Thyroid gland (tissue), 4 donors: ENCODE measurements around the gene RAP1A.

Source experiments
- CTCF ChIP-seq, 6 experiments: fragments of 200-600 bp in 3 of 6; fragments of 450-650 bp in 3 of 6; sonication (generic) in 3 of 6; IDR thresholded peaks; one replicate each; pipeline ENCODE4 v1.5.1; 2016 to 2019; ENCODE audit warnings: antibody characterized with exemption in 6 of 6, mild to moderate bottlenecking in 2 of 6, inconsistent platforms in 1 of 6, moderate library complexity in 1 of 6
- POLR2A ChIP-seq, 2 donors: fragments of 450-650 bp; IDR thresholded peaks; one replicate each; pipeline ENCODE4 v1.6.1; 2017; ENCODE audit warnings: antibody characterized with exemption in 2 of 2, mild to moderate bottlenecking in 2 of 2, moderate library complexity in 1 of 2

- TF ChIP-seq CTCF (IDR thresholded peaks at IDR 0.05) (no peak), POLR2A (IDR thresholded peaks at IDR 0.05) (no peak)
Observed at GRCh38 chr1:111628153-111628552, 8.6 kb downstream of the RAP1A start.
